A549 (cell line): ENCODE measurements around the gene SMARCD3.

Experiments
- EP300 ChIP-seq, 2 experiments: fragments of >200 bp; sonication (Bioruptor Twin); formaldehyde crosslinking; IDR thresholded peaks; 2 replicates in 1 of 2; 3 replicates in 1 of 2; pipeline ENCODE4 v1.6.1; 2016 to 2017
- FOSL2 ChIP-seq, 2 experiments: fragments of 450-650 bp in 1 of 2; fragments of >200 bp in 1 of 2; sonication (Bioruptor Twin) in 1 of 2; formaldehyde crosslinking; IDR thresholded peaks; 2 replicates each; pipeline versions ENCODE4 v1.5.0 to v1.6.1; 2016 to 2020; ENCODE audit warnings: mild to moderate bottlenecking in 1 of 2, moderate library complexity in 1 of 2
- POLR2A ChIP-seq: IDR thresholded peaks from 2 replicates; pipeline ENCODE4 v1.6.1; 2012; ENCODE audit warnings: mild to moderate bottlenecking, low read length

DNA sequence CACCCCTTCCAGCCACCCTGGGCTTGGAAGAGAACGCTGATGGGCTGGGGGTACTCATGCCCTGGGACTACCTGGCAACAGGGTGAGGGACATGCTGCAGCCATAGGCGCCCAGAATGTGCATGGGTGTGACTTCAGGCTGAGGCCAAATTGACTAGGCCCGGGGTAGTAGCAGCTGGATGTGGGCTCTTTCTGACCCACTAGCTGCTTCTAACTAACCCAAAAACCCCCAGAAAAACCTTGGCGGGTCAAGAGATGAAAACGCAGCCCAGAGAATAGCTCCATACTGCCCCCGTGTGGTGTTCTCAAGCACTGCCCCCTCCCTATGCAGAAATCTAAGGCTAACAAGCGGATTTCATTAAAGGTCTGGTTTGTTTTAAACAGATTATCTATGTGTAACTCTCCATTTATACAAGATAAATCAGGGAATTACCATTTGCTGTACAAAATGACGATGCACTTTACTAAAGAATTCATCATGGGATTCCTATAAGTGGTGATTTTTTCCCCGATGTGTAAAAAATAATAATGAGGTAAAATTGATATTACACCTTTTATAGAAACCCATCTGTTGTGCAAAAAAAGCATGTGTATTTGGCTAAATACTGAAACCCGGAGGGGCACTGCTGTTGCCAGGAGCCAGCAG is 4.2 kb downstream of the SMARCD3 start:
- TF ChIP-seq FOSL2 (IDR thresholded peaks at IDR 0.05) (no peak), FOSL2 (CRISPR knock-in tag; IDR thresholded peaks at IDR 0.05) (no peak), EP300 (IDR thresholded peaks at IDR 0.05) (no peak), POLR2A (no peak)
